Suprapubic skin (tissue), 3 donors: Measurements from ENCODE around the gene CNRIP1.

Experiments
- CTCF ChIP-seq, 2 donors: fragments of 200-600 bp in 1 of 2; fragments of 450-650 bp in 1 of 2; sonication (generic) in 1 of 2; IDR thresholded peaks; one replicate each; pipeline ENCODE4 v1.5.1; 2016 to 2019; ENCODE audit warnings: antibody characterized with exemption in 2 of 2, mild to moderate bottlenecking in 1 of 2, moderate library complexity in 1 of 2
- EP300 ChIP-seq: sonication (generic); formaldehyde crosslinking; IDR thresholded peaks from one replicate; pipeline ENCODE4 v1.6.1; 2017; ENCODE audit warnings: antibody characterized with exemption

- no peak for TF ChIP-seq CTCF (IDR thresholded peaks at IDR 0.05)
- no peak for TF ChIP-seq EP300
These were observed 70.9 kb downstream of the CNRIP1 start for GRCh38 chr2:68248806-68249205.
